HG02759 (cell line): ENCODE measurements around the gene UNC5C.
A peak's percentile ranks its signal among the peaks of the same experiment; 100 is the strongest.
"Not testable (repeated sequence)": the region's sequence is repeated elsewhere in the genome, so short reads cannot be mapped to it uniquely, and the experiment has no call there.

ENCODE experiments used
- ATAC-seq: cut with Tn5 transposase; IDR thresholded peaks from one replicate; pipeline ENCODE4 v1.9.1; 2021; ENCODE audit warnings: mild to moderate bottlenecking, moderate library complexity; ENCODE audit not compliant: unreplicated experiment

The UNC5C gene

GRCh38 chr4:95155759-95156451 lies 392.9 kb downstream of the UNC5C start:
- ATAC-seq = peak; percentile 48

- ATAC-seq = no peak
These were observed 395.6 kb downstream of the UNC5C start for GRCh38 chr4:95153182-95153581.

GRCh38 chr4:95151255-95151654 lies 397.5 kb downstream of the UNC5C start:
- ATAC-seq = no peak

DNA sequence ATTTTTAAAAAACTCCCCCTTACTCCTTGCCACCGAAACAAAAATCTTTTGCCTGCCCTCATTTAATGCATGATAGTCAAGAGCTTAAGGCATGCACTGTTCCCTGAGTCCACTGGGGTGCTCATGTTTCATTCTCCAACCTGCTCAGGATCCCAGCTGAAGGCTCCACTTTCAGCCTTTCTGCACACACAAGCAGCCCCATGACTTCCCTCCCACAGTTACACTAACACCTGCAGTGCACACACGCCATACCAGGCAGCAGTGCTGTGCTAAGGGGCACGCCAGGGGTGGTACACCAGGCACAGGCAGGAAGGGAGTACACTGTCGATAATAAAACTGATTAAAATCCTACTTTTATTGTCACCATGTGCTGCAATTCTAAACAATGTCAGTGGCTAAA lies 405.8 kb downstream of the UNC5C start:
- no peak for ATAC-seq

- ATAC-seq = no peak
These were observed 407.4 kb downstream of the UNC5C start for GRCh38 chr4:95141361-95141760.

- ATAC-seq = not testable (repeated sequence)
These were observed 409.3 kb downstream of the UNC5C start for GRCh38 chr4:95139424-95139823.

DNA sequence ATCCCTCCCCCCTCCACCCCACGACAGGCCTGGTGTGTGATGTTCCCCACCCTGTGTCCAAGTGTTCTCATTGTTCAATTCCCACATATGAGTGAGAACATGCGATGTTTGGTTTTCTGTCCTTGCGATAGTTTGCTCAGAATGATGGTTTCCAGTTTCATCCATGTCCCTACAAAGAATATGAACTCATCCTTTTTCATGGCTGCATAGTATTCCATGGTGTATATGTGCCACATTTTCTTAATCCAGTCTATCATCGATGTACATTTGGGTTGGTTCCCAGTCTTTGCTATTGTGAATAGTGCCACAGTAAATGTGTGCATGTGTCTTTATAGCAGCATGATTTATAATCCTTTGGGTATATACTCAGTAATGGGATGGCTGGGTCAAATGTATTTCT lies 414.8 kb downstream of the UNC5C start:
- not testable (repeated sequence) for ATAC-seq

DNA sequence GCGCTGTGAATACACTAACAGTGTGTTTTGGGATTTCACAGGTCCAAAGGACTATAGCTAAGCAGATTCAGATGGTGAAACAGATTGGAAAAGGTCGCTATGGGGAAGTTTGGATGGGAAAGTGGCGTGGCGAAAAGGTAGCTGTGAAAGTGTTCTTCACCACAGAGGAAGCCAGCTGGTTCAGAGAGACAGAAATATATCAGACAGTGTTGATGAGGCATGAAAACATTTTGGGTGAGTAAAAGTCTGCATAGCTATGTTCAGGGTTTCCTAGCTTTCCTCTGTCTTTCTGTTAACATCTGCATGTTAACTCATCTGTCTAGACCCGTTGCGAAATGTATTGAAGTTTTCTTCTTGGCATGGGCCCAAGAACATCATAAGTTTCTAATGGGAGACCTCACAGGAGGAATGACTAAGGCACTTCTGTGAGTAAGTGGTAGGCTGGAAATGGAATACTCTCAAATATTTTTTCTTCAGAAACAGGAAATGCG lies 418.9 kb downstream of the UNC5C start:
- ATAC-seq = no peak

DNA sequence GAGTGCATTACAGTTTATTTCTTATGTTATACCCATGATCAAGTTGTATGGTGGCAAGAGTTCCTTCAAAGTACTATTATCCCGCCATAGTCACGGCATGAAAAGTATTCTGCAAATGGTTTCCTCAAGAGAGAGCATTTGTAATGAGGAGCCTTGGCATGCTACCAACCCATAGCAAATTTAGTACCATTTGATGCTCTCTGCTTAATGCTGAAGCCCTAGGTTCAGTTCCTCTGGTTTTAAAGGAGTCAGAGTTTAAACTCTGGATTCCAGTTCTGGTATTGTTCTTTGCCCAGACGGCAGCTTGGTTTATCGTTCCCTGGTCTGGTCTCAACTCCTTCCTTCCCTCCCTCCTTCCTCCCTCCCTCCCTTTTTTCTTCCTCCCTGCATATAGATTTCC lies 419.7 kb downstream of the UNC5C start:
- no peak for ATAC-seq

DNA sequence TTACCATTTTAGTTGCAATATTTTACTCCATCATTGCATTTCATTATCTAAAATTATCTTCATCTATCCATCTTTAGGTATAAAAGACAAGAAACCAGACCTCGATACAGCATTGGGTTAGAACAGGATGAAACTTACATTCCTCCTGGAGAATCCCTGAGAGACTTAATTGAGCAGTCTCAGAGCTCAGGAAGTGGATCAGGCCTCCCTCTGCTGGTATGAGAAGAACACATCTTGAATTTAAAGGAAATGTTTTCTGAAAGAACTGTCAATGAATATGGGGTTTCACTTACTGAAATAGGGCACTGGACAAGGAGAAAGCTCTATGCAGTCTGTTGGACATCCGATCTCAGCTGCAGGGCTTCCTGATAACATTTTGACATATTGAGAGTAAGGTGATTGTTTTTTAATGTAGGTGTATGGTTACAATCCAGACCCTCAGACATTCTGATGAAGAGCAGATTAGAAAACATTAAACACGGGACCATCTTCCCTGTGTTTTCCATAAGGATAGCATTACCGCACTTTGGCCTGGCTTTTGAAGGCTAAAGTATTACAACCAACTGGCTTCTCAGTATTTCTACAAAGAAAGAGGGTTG lies 423.8 kb downstream of the UNC5C start:
- ATAC-seq = no peak

GRCh38 chr4:95122001-95122400 lies 426.8 kb downstream of the UNC5C start:
- ATAC-seq = no peak

GRCh38 chr4:95120456-95120855 lies 428.3 kb downstream of the UNC5C start:
- no peak for ATAC-seq

DNA sequence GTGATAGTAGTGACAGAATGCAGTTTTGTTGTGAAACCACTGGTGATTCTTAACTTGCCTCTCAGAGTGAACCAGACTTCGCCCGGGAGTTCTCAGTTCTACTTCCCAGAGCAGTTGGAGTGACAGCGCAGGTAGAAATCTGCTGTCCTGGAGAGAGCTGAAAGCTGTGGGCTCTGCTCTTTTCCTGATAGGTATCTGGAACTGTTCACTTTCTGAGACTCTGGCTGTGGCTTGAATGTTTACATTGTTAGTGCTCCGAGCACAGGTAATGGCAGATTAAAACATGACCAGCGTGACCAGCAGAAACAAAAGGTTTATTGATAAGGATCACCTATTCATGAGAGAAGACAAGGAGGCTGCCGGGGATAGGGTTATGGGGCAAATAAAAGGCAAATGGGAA lies 430.3 kb downstream of the UNC5C start:
- no peak for ATAC-seq

GRCh38 chr4:95114521-95114920 lies 434.3 kb downstream of the UNC5C start:
- no peak for ATAC-seq
